ENCODE data around the gene GGN. TPM values are rescaled to one million over a fixed set of nuclear protein-coding genes. Genes with fewer than 3 reads are reported as not detected.

GGN gene
- total and polyA plus RNA-seq, 9 of the 15 experiments (the other 6 are each of a cell fraction or from before 2014, with no cell fraction given) = 0.15 to 0.33 TPM; not detected in 7

- Histone ChIP-seq H3K79me2 (ENCODE audit: control insufficient read depth, insufficient read depth, low read length) (no peaks in the 10 kb centered on the region), H3K4me3 (no peak overlapping the region), H3K27ac (ENCODE audit: extremely low read depth, low read depth, low read length) (no peak overlapping the region), H3K9me1 (ENCODE audit: control insufficient read depth, insufficient read depth, low read length) (no peaks in the 10 kb centered on the region), H3K9ac (ENCODE audit: insufficient read depth in 1 of 2, low read depth in 2 of 2, low read length in 2 of 2) (no peak overlapping the region), H4K20me1 (replicated peaks; ENCODE audit: control insufficient read depth, insufficient read depth, low read length) (no peaks in the 10 kb centered on the region), H3K36me3 (ENCODE audit: control insufficient read depth, insufficient read depth, low read length) (no peaks in the 10 kb centered on the region), H3K27me3 (ENCODE audit: control insufficient read depth in 2 of 2, insufficient read depth in 2 of 2, low read length in 2 of 2) (no peaks in the 10 kb centered on the region), H3K4me2 (ENCODE audit: insufficient read depth, low read length) (no peak overlapping the region), H3K9me3 (replicated peaks; ENCODE audit: control insufficient read depth, insufficient read depth, low read depth, low read length) (no peaks in the 10 kb centered on the region), H3K4me1 (replicated peaks in 1 of 2; ENCODE audit: control insufficient read depth in 2 of 2, insufficient read depth in 2 of 2, low read length in 2 of 2) (peaks cover 0 to 4% of the 10 kb centered on the region in 2 experiments; a peak in 2 of 5 replicates), H2AFZ (ENCODE audit: low read depth, low read length) (no peak overlapping the region)
- FAIRE-seq (no peak), DNase-seq (ENCODE audit: extremely low read depth in 1 of 4, low spot score in 3 of 4) (no peak), ATAC-seq (no peak)
- in situ Hi-C loops (cut with MboI) (no loop called here), intact Hi-C loops (cut with micrococcal nuclease) (no loop called here)
- no peak for TF ChIP-seq EHMT2 (IDR thresholded peaks at IDR 0.05)
- peak; percentile 64 for TF ChIP-seq PRDM10 (IDR thresholded peaks at IDR 0.05; ENCODE audit: partially characterized antibody)
- TF ChIP-seq, protein P1, sequence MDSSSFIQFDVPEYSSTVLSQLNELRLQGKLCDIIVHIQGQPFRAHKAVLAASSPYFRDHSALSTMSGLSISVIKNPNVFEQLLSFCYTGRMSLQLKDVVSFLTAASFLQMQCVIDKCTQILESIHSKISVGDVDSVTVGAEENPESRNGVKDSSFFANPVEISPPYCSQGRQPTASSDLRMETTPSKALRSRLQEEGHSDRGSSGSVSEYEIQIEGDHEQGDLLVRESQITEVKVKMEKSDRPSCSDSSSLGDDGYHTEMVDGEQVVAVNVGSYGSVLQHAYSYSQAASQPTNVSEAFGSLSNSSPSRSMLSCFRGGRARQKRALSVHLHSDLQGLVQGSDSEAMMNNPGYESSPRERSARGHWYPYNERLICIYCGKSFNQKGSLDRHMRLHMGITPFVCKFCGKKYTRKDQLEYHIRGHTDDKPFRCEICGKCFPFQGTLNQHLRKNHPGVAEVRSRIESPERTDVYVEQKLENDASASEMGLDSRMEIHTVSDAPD (CRISPR knock-in tag; IDR thresholded peaks at IDR 0.05) = no peak
- BruUV-seq (replicated peaks) = no TSS peak
- ChIA-PET CTCF (ENCODE audit: low intra/inter-chr PET ratio) (interaction anchor here (0.6 kb wide), 1 partner anchor 96 kb away, joined by 6 read pairs; no protein-coding TSS in a partner anchor), POLR2A (interaction anchor here (0.6 to 2.0 kb wide), 2 partner anchors 14 to 37 kb away, joined by 3 to 8 read pairs; partner anchors contain the start of gene GGN)
- 37% methylated on average over 3 of the region's 3 CpGs for WGBS (ENCODE audit: insufficient coverage, low coverage, missing lambda C conversion rate)
These were observed 37.0 kb downstream of the GGN start for GRCh38 chr19:38350883-38351282.

Data from K562 (cell line).